GM12878 (cell line): ENCODE data around the gene NAA60. TPM values are rescaled to one million over a fixed set of nuclear protein-coding genes. Genes with fewer than 3 reads are reported as not detected.

Experiments
- ATAC-seq: fragments of 200-7000 bp; cut with Tn5 transposase; 3 replicates; pipeline ENCODE4 v1.9.1; 2020; ENCODE audit warnings: mild to moderate bottlenecking, moderate library complexity
- BruUV-seq: library from RNA; stranded (reverse); fragments of 400-500 nt; replicated peaks from 2 replicates; lab custom pipeline; 2021; lab: Mats Ljungman, UMichigan
- CTCF ChIA-PET: fragments of 300-600 bp; sonication (Branson Sonifier 250); formaldehyde crosslinking; extraction: SDS; loops from one replicate; lab custom pipeline; 2021; ENCODE audit warnings: inconsistent platforms; lab: Yijun Ruan, JAX
- POLR2A ChIA-PET: fragments of 350-600 bp; formaldehyde crosslinking; extraction: SDS; loops from one replicate; lab custom pipeline; 2021; ENCODE audit warnings: inconsistent platforms; lab: Charles Lee
- RAD21 ChIA-PET: fragments of 300-600 bp; sonication (Branson Sonifier 250); formaldehyde crosslinking; loops from one replicate; lab custom pipeline; 2023; ENCODE audit warnings: antibody characterized with exemption; ENCODE audit not compliant: unreplicated experiment; lab: Charles Lee
- SMC1A ChIA-PET: fragments of 300-600 bp; sonication (Branson Sonifier 250); formaldehyde crosslinking; loops from one replicate; lab custom pipeline; 2023; ENCODE audit not compliant: unreplicated experiment, uncharacterized antibody; lab: Charles Lee
- DNase-seq: peaks from one replicate; pipeline ENCODE4 v3.0.0-alpha.2; 2011; ENCODE audit warnings: low read depth, low spot score
- FAIRE-seq: peaks from 3 replicates; lab custom pipeline; 2011; peaks lifted over from hg19 to GRCh38; lab: Jason Lieb, UNC
- H2AFZ ChIP-seq: 2 replicates; pipeline ENCODE4 v1.6.0; 2011; ENCODE audit warnings: low read depth, low read length, control low read depth; ENCODE audit not compliant: control insufficient read depth
- H3K27ac ChIP-seq: 2 replicates; pipeline ENCODE4 v1.5.1; 2011; ENCODE audit warnings: control low read depth; ENCODE audit not compliant: control insufficient read depth, insufficient read depth
- H3K27me3 ChIP-seq, 2 experiments: replicated peaks in 1 of 2; 2 replicates each; pipeline versions ENCODE4 v1.6.0 to v1.6.1; 2011; ENCODE audit warnings: low read length in 1 of 2; ENCODE audit not compliant: control insufficient read depth in 2 of 2, insufficient read depth in 2 of 2
- H3K36me3 ChIP-seq, 2 experiments: 2 replicates each; pipeline ENCODE4 v1.5.1; 2011; ENCODE audit warnings: low read length in 1 of 2; ENCODE audit not compliant: control insufficient read depth in 2 of 2, insufficient read depth in 2 of 2
- H3K4me1 ChIP-seq: 2 replicates; pipeline ENCODE4 v1.6.1; 2011; ENCODE audit warnings: mild to moderate bottlenecking, low read length, moderate library complexity, mixed read lengths; ENCODE audit not compliant: control insufficient read depth, insufficient read depth
- H3K4me2 ChIP-seq: 2 replicates; pipeline ENCODE4 v1.6.0; 2011; ENCODE audit warnings: control low read depth; ENCODE audit not compliant: control insufficient read depth, insufficient read depth
- H3K4me3 ChIP-seq: fragments of 200-600 bp; sonication (generic); 2 replicates; pipeline ENCODE4 v1.5.1; 2016
- H3K79me2 ChIP-seq: 2 replicates; pipeline ENCODE4 v1.6.0; 2011; ENCODE audit warnings: low read length; ENCODE audit not compliant: control insufficient read depth, insufficient read depth
- H3K9ac ChIP-seq: 2 replicates; pipeline ENCODE4 v1.8.0; 2011; ENCODE audit warnings: low read length, control low read depth, mixed read lengths; ENCODE audit not compliant: control insufficient read depth, insufficient read depth
- H3K9me3 ChIP-seq: replicated peaks from 3 replicates; pipeline ENCODE4 v1.5.1; 2011; ENCODE audit warnings: mild to moderate bottlenecking, low read length; ENCODE audit not compliant: control insufficient read depth, insufficient read depth
- H4K20me1 ChIP-seq: 2 replicates; pipeline ENCODE4 v1.6.0; 2011; ENCODE audit not compliant: control insufficient read depth, insufficient read depth
- CBFB ChIP-seq: IDR thresholded peaks from 2 replicates; pipeline ENCODE4 v1.6.1; 2016; ENCODE audit warnings: antibody characterized with exemption, low read depth
- CBX3 ChIP-seq: fragments of 200-600 bp; sonication (generic); IDR thresholded peaks from 2 replicates; pipeline ENCODE4 v1.6.1; 2016; ENCODE audit warnings: low read depth, borderline replicate concordance
- CREB1 ChIP-seq: IDR thresholded peaks from 2 replicates; pipeline ENCODE4 v1.6.1; 2012; ENCODE audit warnings: low read depth, mild to moderate bottlenecking, inconsistent platforms
- NFIC ChIP-seq: IDR thresholded peaks from 2 replicates; pipeline ENCODE4 v1.6.1; 2012; ENCODE audit warnings: low read depth, mild to moderate bottlenecking, inconsistent platforms, low read length, moderate library complexity
- PAX8 ChIP-seq: fragments of 450-650 bp; IDR thresholded peaks from 2 replicates; pipeline ENCODE4 v1.6.1; 2017; ENCODE audit warnings: mild to moderate bottlenecking, moderate library complexity
- POU2F2 ChIP-seq: IDR thresholded peaks from 3 replicates; pipeline ENCODE4 v1.6.1; 2011; ENCODE audit warnings: low read depth, mild to moderate bottlenecking, low read length, borderline replicate concordance
- SMC3 ChIP-seq: IDR thresholded peaks from 2 replicates; pipeline ENCODE4 v1.6.1; 2011; ENCODE audit warnings: low read length, improper control_type of control experiment, borderline replicate concordance
- WGBS: methylation state at CpG from one replicate; pipeline ENCODE4 v1.1.6; 2016; ENCODE audit warnings: low lambda C conversion rate; ENCODE audit not compliant: insufficient replicate concordance, insufficient coverage; ENCODE audit errors: missing lambda C conversion rate; 5-methylcytosine and 5-hydroxymethylcytosine counted together
- in situ Hi-C: fragments of 300-500 bp; cut with MboI; formaldehyde crosslinking; loops from 9 replicates; pipeline ENCODE4 v1.14.3; 2018; ENCODE audit warnings: mixed read lengths
- intact Hi-C: fragments of 100-400 bp; cut with micrococcal nuclease; formaldehyde crosslinking; loops from one replicate; pipeline ENCODE4 v1.14.2; 2022; ENCODE audit not compliant: unreplicated experiment
- polyA plus RNA-seq, 11 experiments: library from polyadenylated mRNA; depleted of rRNA in 4 of 11; unstranded in 6 of 11; stranded (reverse) in 5 of 11; fragments of >200 nt; fragmentation: Nextera tagmentation in 4 of 11; fragmentation: Illumina TruSeq in 1 of 11; extraction: Ambion mirVana in 4 of 11; extraction: Trizol in 1 of 11; gene quantifications; 1 replicate in 1 of 11; 2 replicates in 10 of 11; pipeline versions ENCODE4 v1.2.1 to v1.2.3, GENCODE V29; 2011 to 2016; ENCODE audit warnings: inconsistent platforms in 2 of 11, missing spikeins in 2 of 11, low read depth in 1 of 11
- total RNA-seq, 4 experiments: library from RNA; depleted of rRNA in 3 of 4; stranded (reverse); fragments of >200 nt in 3 of 4; fragmentation: Illumina TruSeq in 1 of 4; extraction: Trizol in 1 of 4; gene quantifications; 2 replicates each; pipeline versions ENCODE4 v1.2.1 to v1.2.3, GENCODE V29; 2013 to 2021
- TF ChIP-seq, protein P1 (sequence below): IDR thresholded peaks from 2 replicates; pipeline ENCODE4 v1.6.1; 2012; ENCODE audit warnings: low read depth, low read length, improper control_type of control experiment
- TF ChIP-seq, protein P2 (sequence below), 3 experiments: IDR thresholded peaks in 2 of 3; conservative IDR thresholded peaks in 1 of 3; 2 replicates each; pipeline ENCODE4 v1.5.1; 2011; ENCODE audit warnings: low read depth in 3 of 3, low read length in 3 of 3, mild to moderate bottlenecking in 3 of 3, control low read depth in 2 of 3, moderate library complexity in 2 of 3, inconsistent platforms in 1 of 3, mixed read lengths in 1 of 3; ENCODE audit not compliant: control insufficient read depth in 2 of 3, insufficient read depth in 1 of 3; ENCODE audit errors: extremely low read depth in 1 of 3
- TF ChIP-seq, protein P3 (sequence below): IDR thresholded peaks from 2 replicates; pipeline ENCODE4 v1.6.1; 2011; ENCODE audit warnings: borderline replicate concordance, low read depth, mild to moderate bottlenecking, moderate library complexity, mixed read lengths, low read length; ENCODE audit not compliant: insufficient read depth; ENCODE audit errors: extremely low read length

The NAA60 gene
- total and polyA plus RNA-seq, 10 of the 15 experiments (the other 5 are each of a cell fraction or from before 2014, with no cell fraction given), result 6.2 to 43.1 (median 34.6) TPM

DNA sequence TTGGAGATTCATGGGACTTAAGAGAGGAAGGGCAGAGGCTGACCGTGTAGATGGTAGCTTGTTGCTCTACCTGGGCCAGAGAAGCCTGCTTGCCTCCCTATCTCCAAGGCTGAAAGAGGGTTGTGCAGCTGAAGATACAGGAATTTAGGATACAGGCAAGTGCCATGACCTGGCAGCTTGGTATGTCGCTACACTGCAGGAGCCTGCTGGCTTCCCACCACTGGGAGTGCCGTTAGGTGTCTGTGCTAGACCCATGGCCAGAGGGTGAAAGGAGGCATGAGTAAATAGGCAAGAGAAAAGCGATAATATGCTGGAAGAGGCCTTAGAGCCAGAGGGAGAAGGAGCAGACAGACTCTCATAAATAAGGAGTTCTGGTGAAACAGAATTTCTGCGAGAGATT, 10.6 kb downstream of the NAA60 start:
- SMC1A ChIA-PET, result interaction anchor here (1.2 to 2.7 kb wide), 2 partner anchors 10 to 17 kb away, joined by 3 to 7 read pairs; partner anchors contain the start of genes NAA60 and ZNF597
- CTCF ChIA-PET, result no interaction called here
- peaks cover 4% of the 10 kb centered on the region for H3K4me1 ChIP-seq
- no peak overlapping the region for H3K27ac ChIP-seq
- 86% methylated on average over 5 of the region's 5 CpGs for WGBS
- BruUV-seq, result no TSS peak
- intact Hi-C loops, result no loop called here
- no peaks in the 10 kb centered on the region for H4K20me1 ChIP-seq
- H3K9ac ChIP-seq, result no peak overlapping the region
- no peak overlapping the region for H3K4me2 ChIP-seq
- no peak overlapping the region for H2AFZ ChIP-seq
- H3K36me3 ChIP-seq, result no peaks in the 10 kb centered on the region
- H3K9me3 ChIP-seq, result no peaks in the 10 kb centered on the region; the same call in 2 of the 3 replicates
- in situ Hi-C loops, result no loop called here
- RAD21 ChIA-PET, result no interaction called here
- H3K79me2 ChIP-seq, result peaks cover 15% of the 10 kb centered on the region
- no peak for TF ChIP-seq CBFB
- TF ChIP-seq, protein P1, sequence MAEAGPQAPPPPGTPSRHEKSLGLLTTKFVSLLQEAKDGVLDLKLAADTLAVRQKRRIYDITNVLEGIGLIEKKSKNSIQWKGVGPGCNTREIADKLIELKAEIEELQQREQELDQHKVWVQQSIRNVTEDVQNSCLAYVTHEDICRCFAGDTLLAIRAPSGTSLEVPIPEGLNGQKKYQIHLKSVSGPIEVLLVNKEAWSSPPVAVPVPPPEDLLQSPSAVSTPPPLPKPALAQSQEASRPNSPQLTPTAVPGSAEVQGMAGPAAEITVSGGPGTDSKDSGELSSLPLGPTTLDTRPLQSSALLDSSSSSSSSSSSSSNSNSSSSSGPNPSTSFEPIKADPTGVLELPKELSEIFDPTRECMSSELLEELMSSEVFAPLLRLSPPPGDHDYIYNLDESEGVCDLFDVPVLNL, result no peak
- no peaks in the 10 kb centered on the region for H3K27me3 ChIP-seq
- H3K4me3 ChIP-seq, result no peak overlapping the region
- ATAC-seq, result no peak
- DNase-seq, result no peak
- FAIRE-seq, result no peak
- POLR2A ChIA-PET, result interaction anchor here (0.6 to 0.7 kb wide), 2 partner anchors 52 to 55 kb away, joined by 3 read pairs; no protein-coding TSS in a partner anchor

DNA sequence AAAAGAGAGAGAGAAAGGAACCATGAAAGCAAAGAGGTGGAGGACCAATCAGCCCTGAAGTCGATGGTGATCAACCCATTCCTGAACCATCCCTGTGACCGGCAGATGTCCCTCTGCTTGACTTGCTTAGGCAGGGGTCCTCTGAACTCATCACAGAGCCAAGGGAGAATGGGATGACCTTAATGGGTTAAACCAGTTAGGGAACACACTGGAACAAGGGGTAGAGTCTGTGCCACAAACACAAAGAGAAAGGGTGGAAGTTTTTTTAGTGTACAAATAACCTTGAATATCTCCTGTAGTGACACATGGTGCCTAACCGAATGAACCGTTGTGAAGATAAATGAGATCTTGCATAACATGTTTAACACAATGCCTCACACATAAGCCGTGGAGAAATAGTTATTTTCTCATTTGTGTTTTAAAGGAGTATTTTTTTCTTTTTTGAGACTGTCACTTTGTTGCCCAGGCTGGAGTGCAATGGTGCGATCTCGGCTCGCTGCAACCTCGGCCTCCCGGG, 11.2 kb downstream of the NAA60 start:
- H2AFZ ChIP-seq, result no peak overlapping the region
- no peaks in the 10 kb centered on the region for H4K20me1 ChIP-seq
- POLR2A ChIA-PET, result no interaction called here
- no TSS peak for BruUV-seq
- CTCF ChIA-PET, result no interaction called here
- no peak for ATAC-seq
- no peaks in the 10 kb centered on the region for H3K36me3 ChIP-seq
- no peaks in the 10 kb centered on the region for H3K27me3 ChIP-seq
- H3K79me2 ChIP-seq, result peaks cover 21% of the 10 kb centered on the region
- FAIRE-seq, result no peak
- H3K27ac ChIP-seq, result no peak overlapping the region
- no peak overlapping the region for H3K4me3 ChIP-seq
- peaks cover 10% of the 10 kb centered on the region for H3K4me1 ChIP-seq
- DNase-seq, result no peak
- SMC1A ChIA-PET, result interaction anchor here (1.2 to 2.7 kb wide), 2 partner anchors 11 to 17 kb away, joined by 3 to 7 read pairs; partner anchors contain the start of genes NAA60 and ZNF597
- intact Hi-C loops (no loop called here), in situ Hi-C loops (no loop called here)
- H3K4me2 ChIP-seq, result no peak overlapping the region
- no peak overlapping the region for H3K9ac ChIP-seq
- no peaks in the 10 kb centered on the region; the same call in 2 of the 3 replicates for H3K9me3 ChIP-seq
- RAD21 ChIA-PET, result no interaction called here
- whole genome bisulfite sequencing, result 92% methylated on average over 10 of the region's 10 CpGs
- TF ChIP-seq, protein P2, sequence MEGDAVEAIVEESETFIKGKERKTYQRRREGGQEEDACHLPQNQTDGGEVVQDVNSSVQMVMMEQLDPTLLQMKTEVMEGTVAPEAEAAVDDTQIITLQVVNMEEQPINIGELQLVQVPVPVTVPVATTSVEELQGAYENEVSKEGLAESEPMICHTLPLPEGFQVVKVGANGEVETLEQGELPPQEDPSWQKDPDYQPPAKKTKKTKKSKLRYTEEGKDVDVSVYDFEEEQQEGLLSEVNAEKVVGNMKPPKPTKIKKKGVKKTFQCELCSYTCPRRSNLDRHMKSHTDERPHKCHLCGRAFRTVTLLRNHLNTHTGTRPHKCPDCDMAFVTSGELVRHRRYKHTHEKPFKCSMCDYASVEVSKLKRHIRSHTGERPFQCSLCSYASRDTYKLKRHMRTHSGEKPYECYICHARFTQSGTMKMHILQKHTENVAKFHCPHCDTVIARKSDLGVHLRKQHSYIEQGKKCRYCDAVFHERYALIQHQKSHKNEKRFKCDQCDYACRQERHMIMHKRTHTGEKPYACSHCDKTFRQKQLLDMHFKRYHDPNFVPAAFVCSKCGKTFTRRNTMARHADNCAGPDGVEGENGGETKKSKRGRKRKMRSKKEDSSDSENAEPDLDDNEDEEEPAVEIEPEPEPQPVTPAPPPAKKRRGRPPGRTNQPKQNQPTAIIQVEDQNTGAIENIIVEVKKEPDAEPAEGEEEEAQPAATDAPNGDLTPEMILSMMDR (IDR thresholded peaks at IDR 0.05 in 2 of 3, conservative IDR thresholded peaks at IDR 0.05 in 1 of 3; ENCODE audit: control insufficient read depth in 2 of 3, extremely low read depth in 1 of 3, insufficient read depth in 1 of 3, low read depth in 3 of 3, low read length in 3 of 3), result no peak
- TF ChIP-seq PAX8 (no peak), SMC3 (no peak), CBX3 (no peak), NFIC (no peak), CREB1 (no peak), POU2F2 (no peak)
- TF ChIP-seq, protein P1, result no peak
- TF ChIP-seq, protein P3, sequence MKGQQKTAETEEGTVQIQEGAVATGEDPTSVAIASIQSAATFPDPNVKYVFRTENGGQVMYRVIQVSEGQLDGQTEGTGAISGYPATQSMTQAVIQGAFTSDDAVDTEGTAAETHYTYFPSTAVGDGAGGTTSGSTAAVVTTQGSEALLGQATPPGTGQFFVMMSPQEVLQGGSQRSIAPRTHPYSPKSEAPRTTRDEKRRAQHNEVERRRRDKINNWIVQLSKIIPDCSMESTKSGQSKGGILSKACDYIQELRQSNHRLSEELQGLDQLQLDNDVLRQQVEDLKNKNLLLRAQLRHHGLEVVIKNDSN, result no peak
